Measurements from ENCODE around the gene CRADD. TPM values are rescaled to one million over a fixed set of nuclear protein-coding genes. Genes with fewer than 3 reads are reported as not detected.

Gene CRADD
- total and polyA plus RNA-seq, 2 donors = 13.9 to 17.1 TPM

DNA sequence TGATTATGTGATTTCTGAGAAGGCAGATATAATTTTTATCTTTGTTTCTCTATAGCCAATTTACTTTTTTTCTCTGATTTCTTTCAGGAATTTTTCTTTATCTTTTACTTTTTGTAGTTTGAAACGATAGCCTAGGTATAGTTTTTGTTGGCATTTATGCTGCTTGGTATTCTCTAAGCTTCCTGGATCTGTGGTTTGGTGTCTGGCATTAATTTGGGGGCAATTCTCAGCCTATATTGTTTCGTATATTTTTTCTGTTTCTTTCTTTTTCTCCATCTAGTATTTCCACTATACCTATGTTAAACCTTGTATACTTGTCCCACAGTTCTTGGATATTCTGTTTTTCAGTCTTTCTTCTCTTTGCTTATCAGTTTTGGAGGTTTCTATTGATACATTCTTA, 45.0 kb downstream of the CRADD start:
- Histone ChIP-seq H3K9me3 (ENCODE audit: control insufficient read depth in 2 of 2, insufficient read depth in 1 of 2, low read length in 1 of 2) (no peaks in the 10 kb centered on the region), H3K4me1 (ENCODE audit: control insufficient read depth in 2 of 2, insufficient read depth in 2 of 2, low read length in 2 of 2) (no peaks in the 10 kb centered on the region), H3K4me3 (ENCODE audit: low read length in 2 of 2) (no peak overlapping the region), H3K27ac (ENCODE audit: low read depth in 1 of 2, low read length in 1 of 2) (no peak overlapping the region), H3K27me3 (ENCODE audit: control insufficient read depth in 2 of 2, insufficient read depth in 1 of 2, low read length in 1 of 2) (no peaks in the 10 kb centered on the region), H3K36me3 (ENCODE audit: control insufficient read depth in 2 of 2, insufficient read depth in 2 of 2, low read length in 1 of 2) (no peaks in the 10 kb centered on the region)
- over 99% methylated on average over 2 of the region's 2 CpGs for WGBS
- no peak for DNase-seq (ENCODE audit: low read depth in 6 of 9, low spot score in 9 of 9)

- Histone ChIP-seq H3K4me1 (ENCODE audit: control insufficient read depth in 2 of 2, insufficient read depth in 2 of 2, low read length in 2 of 2) (no peaks in the 10 kb centered on the region), H3K36me3 (ENCODE audit: control insufficient read depth in 2 of 2, insufficient read depth in 2 of 2, low read length in 1 of 2) (no peaks in the 10 kb centered on the region), H3K9me3 (ENCODE audit: control insufficient read depth in 2 of 2, insufficient read depth in 1 of 2, low read length in 1 of 2) (no peaks in the 10 kb centered on the region), H3K27ac (ENCODE audit: low read depth in 1 of 2, low read length in 1 of 2) (no peak overlapping the region), H3K27me3 (ENCODE audit: control insufficient read depth in 2 of 2, insufficient read depth in 1 of 2, low read length in 1 of 2) (no peaks in the 10 kb centered on the region), H3K4me3 (ENCODE audit: low read length in 2 of 2) (no peak overlapping the region)
- WGBS = 98% methylated on average over 4 of the region's 4 CpGs
- DNase-seq (ENCODE audit: low read depth in 6 of 9, low spot score in 9 of 9) = no peak
These were observed 45.8 kb downstream of the CRADD start for GRCh38 chr12:93722835-93723567.

GRCh38 chr12:93723568-93723930, 46.4 kb downstream of the CRADD start:
- Histone ChIP-seq H3K27me3 (ENCODE audit: control insufficient read depth in 2 of 2, insufficient read depth in 1 of 2, low read length in 1 of 2) (no peaks in the 10 kb centered on the region), H3K36me3 (ENCODE audit: control insufficient read depth in 2 of 2, insufficient read depth in 2 of 2, low read length in 1 of 2) (no peaks in the 10 kb centered on the region), H3K4me1 (ENCODE audit: control insufficient read depth in 2 of 2, insufficient read depth in 2 of 2, low read length in 2 of 2) (no peaks in the 10 kb centered on the region), H3K27ac (ENCODE audit: low read depth in 1 of 2, low read length in 1 of 2) (no peak overlapping the region), H3K4me3 (ENCODE audit: low read length in 2 of 2) (no peak overlapping the region), H3K9me3 (ENCODE audit: control insufficient read depth in 2 of 2, insufficient read depth in 1 of 2, low read length in 1 of 2) (no peaks in the 10 kb centered on the region)
- DNase-seq (ENCODE audit: low read depth in 6 of 9, low spot score in 9 of 9) = no peak
- WGBS = over 99% methylated on average over 4 of the region's 4 CpGs

DNA sequence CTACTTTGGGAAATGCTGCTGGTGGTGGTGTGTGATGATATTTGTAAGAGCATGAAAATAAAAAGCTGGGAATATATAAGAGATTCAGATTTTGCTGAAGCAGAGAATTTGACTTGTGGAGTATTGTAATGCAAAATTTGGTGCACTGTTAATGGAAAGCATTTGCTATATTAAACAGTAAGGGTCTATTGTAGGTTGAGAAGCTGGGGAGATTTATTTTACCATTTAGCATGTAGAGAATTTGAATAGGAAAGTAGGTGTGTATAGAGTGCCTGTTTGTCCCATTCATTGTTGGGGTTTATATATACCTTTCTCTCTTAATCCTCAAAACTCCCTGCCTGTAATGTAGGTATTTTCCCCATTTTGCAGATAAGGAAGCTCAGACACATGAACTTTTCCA, 48.4 kb downstream of the CRADD start:
- DNase-seq (ENCODE audit: low read depth in 6 of 9, low spot score in 9 of 9) = no peak
- no peaks in the 10 kb centered on the region for H3K4me1 ChIP-seq (ENCODE audit: control insufficient read depth in 2 of 2, insufficient read depth in 2 of 2, low read length in 2 of 2)
- no peaks in the 10 kb centered on the region for H3K27me3 ChIP-seq (ENCODE audit: control insufficient read depth in 2 of 2, insufficient read depth in 1 of 2, low read length in 1 of 2)
- H3K4me3 ChIP-seq (ENCODE audit: low read length in 2 of 2) = no peak overlapping the region
- H3K9me3 ChIP-seq (ENCODE audit: control insufficient read depth in 2 of 2, insufficient read depth in 1 of 2, low read length in 1 of 2) = no peaks in the 10 kb centered on the region
- H3K27ac ChIP-seq (ENCODE audit: low read depth in 1 of 2, low read length in 1 of 2) = no peak overlapping the region
- no peaks in the 10 kb centered on the region for H3K36me3 ChIP-seq (ENCODE audit: control insufficient read depth in 2 of 2, insufficient read depth in 2 of 2, low read length in 1 of 2)

DNA sequence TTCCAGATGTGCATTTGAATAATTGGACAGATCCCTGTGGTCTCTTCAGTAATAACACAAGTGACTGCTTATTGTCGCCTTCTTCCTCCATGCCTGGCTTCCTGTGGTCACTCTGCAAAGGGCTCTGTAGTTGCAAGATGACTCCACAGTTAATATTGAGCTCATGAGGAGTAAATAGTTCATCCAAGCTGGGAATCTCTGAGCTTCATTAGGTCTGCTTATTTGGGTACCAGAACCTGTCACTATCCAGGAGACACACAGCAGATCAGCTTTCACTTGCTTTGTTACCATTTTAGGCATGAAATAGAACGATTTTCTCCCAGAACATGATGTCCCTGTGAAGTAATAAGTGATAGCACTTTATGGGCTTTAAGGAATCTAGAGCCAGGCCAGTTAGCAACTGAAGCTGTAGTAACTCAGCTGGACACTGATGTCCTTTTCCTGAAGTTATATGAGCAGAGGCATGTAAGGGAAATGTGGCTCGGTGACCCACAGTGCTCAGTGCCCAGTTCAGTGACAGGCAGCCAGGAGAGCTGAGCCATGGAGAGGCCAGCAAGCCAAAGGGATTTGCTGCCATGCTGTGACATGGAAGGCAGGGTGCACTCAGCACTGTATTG, 50.1 kb downstream of the CRADD start:
- H3K27ac ChIP-seq (ENCODE audit: low read depth in 1 of 2, low read length in 1 of 2) = no peak overlapping the region
- no peak overlapping the region for H3K4me3 ChIP-seq (ENCODE audit: low read length in 2 of 2)
- no peaks in the 10 kb centered on the region for H3K4me1 ChIP-seq (ENCODE audit: control insufficient read depth in 2 of 2, insufficient read depth in 2 of 2, low read length in 2 of 2)
- no peaks in the 10 kb centered on the region for H3K27me3 ChIP-seq (ENCODE audit: control insufficient read depth in 2 of 2, insufficient read depth in 1 of 2, low read length in 1 of 2)
- DNase-seq (ENCODE audit: low read depth in 6 of 9, low spot score in 9 of 9) = no peak
- no peaks in the 10 kb centered on the region for H3K9me3 ChIP-seq (ENCODE audit: control insufficient read depth in 2 of 2, insufficient read depth in 1 of 2, low read length in 1 of 2)
- WGBS = 88% methylated on average over 3 of the region's 3 CpGs
- no peaks in the 10 kb centered on the region for H3K36me3 ChIP-seq (ENCODE audit: control insufficient read depth in 2 of 2, insufficient read depth in 2 of 2, low read length in 1 of 2)

DNA sequence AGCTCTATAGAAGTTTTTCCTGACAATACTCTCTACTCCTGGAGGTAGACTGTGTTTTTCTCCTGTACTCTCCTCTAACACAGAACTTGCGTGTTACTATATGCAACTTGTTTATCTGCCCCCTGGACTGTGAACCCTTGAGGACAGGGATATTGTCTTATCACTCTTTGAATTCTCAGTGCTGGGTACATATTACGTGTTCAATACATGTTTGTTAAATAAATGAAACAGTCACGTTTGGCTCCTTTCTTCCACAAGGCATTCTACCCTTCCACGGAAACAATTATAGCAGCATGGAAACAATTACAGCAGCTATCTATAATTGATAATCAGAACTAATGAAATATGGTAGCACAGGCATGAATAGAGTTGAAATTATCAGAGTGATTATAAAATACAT, 50.7 kb downstream of the CRADD start:
- no peak overlapping the region for H3K4me3 ChIP-seq (ENCODE audit: low read length in 2 of 2)
- DNase-seq (ENCODE audit: low read depth in 6 of 9, low spot score in 9 of 9) = no peak
- 98% methylated on average over 4 of the region's 4 CpGs for WGBS
- H3K9me3 ChIP-seq (ENCODE audit: control insufficient read depth in 2 of 2, insufficient read depth in 1 of 2, low read length in 1 of 2) = no peaks in the 10 kb centered on the region
- no peaks in the 10 kb centered on the region for H3K27me3 ChIP-seq (ENCODE audit: control insufficient read depth in 2 of 2, insufficient read depth in 1 of 2, low read length in 1 of 2)
- H3K27ac ChIP-seq (ENCODE audit: low read depth in 1 of 2, low read length in 1 of 2) = no peak overlapping the region
- H3K36me3 ChIP-seq (ENCODE audit: control insufficient read depth in 2 of 2, insufficient read depth in 2 of 2, low read length in 1 of 2) = no peaks in the 10 kb centered on the region
- H3K4me1 ChIP-seq (ENCODE audit: control insufficient read depth in 2 of 2, insufficient read depth in 2 of 2, low read length in 2 of 2) = no peaks in the 10 kb centered on the region

GRCh38 chr12:93729934-93730333, 52.8 kb downstream of the CRADD start:
- Histone ChIP-seq H3K27ac (ENCODE audit: low read depth in 1 of 2, low read length in 1 of 2) (no peak overlapping the region), H3K4me1 (ENCODE audit: control insufficient read depth in 2 of 2, insufficient read depth in 2 of 2, low read length in 2 of 2) (no peaks in the 10 kb centered on the region), H3K36me3 (ENCODE audit: control insufficient read depth in 2 of 2, insufficient read depth in 2 of 2, low read length in 1 of 2) (peaks cover 0 to 6% of the 10 kb centered on the region in 2 donors), H3K4me3 (ENCODE audit: low read length in 2 of 2) (no peak overlapping the region), H3K27me3 (ENCODE audit: control insufficient read depth in 2 of 2, insufficient read depth in 1 of 2, low read length in 1 of 2) (no peaks in the 10 kb centered on the region), H3K9me3 (ENCODE audit: control insufficient read depth in 2 of 2, insufficient read depth in 1 of 2, low read length in 1 of 2) (no peaks in the 10 kb centered on the region)
- no peak for DNase-seq (ENCODE audit: low read depth in 6 of 9, low spot score in 9 of 9)
- 97% methylated on average over 3 of the region's 3 CpGs for WGBS

DNA sequence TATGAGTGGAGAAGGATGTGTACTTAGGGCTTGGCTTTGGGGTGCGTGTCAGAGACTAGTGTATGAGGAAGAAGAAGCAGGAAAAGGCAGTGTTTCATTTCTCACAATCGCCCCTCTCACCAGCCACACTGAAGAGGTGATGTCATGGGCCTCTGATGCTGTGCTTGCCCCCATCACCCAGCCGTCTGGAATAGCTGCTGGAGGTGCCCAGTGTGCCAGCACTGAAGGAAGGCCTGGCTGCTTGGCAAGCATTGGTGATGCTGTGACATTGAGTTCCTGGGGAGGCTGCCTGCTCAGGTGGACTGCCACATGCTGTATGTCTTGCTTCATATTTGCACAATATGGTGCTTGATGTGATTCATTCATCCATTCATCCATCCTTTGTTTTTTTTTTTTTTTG, 56.2 kb downstream of the CRADD start:
- Histone ChIP-seq H3K4me1 (ENCODE audit: control insufficient read depth in 2 of 2, insufficient read depth in 2 of 2, low read length in 2 of 2) (no peaks in the 10 kb centered on the region), H3K4me3 (ENCODE audit: low read length in 2 of 2) (no peak overlapping the region), H3K27me3 (ENCODE audit: control insufficient read depth in 2 of 2, insufficient read depth in 1 of 2, low read length in 1 of 2) (no peaks in the 10 kb centered on the region), H3K36me3 (ENCODE audit: control insufficient read depth in 2 of 2, insufficient read depth in 2 of 2, low read length in 1 of 2) (peaks cover 0 to 6% of the 10 kb centered on the region in 2 donors), H3K27ac (ENCODE audit: low read depth in 1 of 2, low read length in 1 of 2) (no peak overlapping the region), H3K9me3 (ENCODE audit: control insufficient read depth in 2 of 2, insufficient read depth in 1 of 2, low read length in 1 of 2) (no peaks in the 10 kb centered on the region)
- WGBS = 88% methylated on average over 3 of the region's 3 CpGs
- DNase-seq (ENCODE audit: low read depth in 6 of 9, low spot score in 9 of 9) = no peak

GRCh38 chr12:93733928-93734327, 56.8 kb downstream of the CRADD start:
- Histone ChIP-seq H3K4me1 (ENCODE audit: control insufficient read depth in 2 of 2, insufficient read depth in 2 of 2, low read length in 2 of 2) (no peaks in the 10 kb centered on the region), H3K9me3 (ENCODE audit: control insufficient read depth in 2 of 2, insufficient read depth in 1 of 2, low read length in 1 of 2) (no peaks in the 10 kb centered on the region), H3K36me3 (ENCODE audit: control insufficient read depth in 2 of 2, insufficient read depth in 2 of 2, low read length in 1 of 2) (peaks cover 0 to 6% of the 10 kb centered on the region in 2 donors), H3K4me3 (ENCODE audit: low read length in 2 of 2) (no peak overlapping the region), H3K27me3 (ENCODE audit: control insufficient read depth in 2 of 2, insufficient read depth in 1 of 2, low read length in 1 of 2) (no peaks in the 10 kb centered on the region), H3K27ac (ENCODE audit: low read depth in 1 of 2, low read length in 1 of 2) (no peak overlapping the region)
- over 99% methylated on average over 5 of the region's 5 CpGs for WGBS
- no peak for DNase-seq (ENCODE audit: low read depth in 6 of 9, low spot score in 9 of 9)

All from thymus (tissue), 11 donors.